Fibroblast of peridontal ligament (primary cell): ENCODE data around the gene PTPN1.
A peak's percentile ranks its signal among the peaks of the same experiment; 100 is the strongest.

Source experiments
- DNase-seq: peaks from one replicate; pipeline ENCODE4 v3.0.0-alpha.2; 2010; ENCODE audit errors: extremely low read depth

Gene PTPN1

DNA sequence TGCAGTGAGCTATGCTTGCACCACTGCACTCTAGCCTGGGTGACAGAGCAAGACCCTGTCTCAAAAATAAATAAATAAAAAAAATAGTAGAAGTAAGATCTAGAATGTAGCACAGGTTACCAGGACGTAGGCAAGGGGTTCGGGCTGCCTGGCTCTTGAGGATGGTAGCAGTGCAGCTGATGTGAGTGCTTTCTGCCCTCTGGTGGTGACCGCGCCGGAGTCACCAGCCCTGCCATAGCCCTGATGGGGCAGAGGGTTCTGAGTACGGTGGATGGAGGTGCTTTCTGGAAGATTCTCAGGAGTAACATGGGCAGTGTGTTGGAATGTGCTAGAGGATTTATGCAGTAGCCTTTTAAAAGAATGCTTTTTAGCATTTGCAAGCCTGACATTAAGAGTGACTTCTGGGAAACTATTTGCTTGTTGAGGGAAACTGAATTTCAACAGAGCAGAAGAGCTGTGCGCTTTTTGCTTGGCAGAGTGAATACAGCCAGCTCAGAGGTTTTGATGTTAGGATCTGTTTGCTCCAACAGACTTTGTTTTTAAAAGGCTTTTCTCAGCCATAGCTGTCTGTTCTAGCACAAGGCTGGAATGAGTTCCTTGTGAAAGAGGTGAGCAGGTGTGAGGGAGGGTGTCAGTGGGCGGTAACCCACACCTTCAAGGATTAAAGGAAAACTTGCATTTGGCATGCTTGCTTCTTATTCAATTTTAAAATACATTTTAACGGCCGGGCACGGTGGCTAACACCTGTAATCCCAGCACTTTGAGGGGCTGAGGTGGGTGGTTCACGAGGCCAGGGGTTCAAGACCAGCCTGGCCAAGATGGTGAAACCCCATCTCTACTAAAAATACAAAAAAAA is 65.9 kb downstream of the PTPN1 start:
- DNase-seq, result peak; percentile 61

DNA sequence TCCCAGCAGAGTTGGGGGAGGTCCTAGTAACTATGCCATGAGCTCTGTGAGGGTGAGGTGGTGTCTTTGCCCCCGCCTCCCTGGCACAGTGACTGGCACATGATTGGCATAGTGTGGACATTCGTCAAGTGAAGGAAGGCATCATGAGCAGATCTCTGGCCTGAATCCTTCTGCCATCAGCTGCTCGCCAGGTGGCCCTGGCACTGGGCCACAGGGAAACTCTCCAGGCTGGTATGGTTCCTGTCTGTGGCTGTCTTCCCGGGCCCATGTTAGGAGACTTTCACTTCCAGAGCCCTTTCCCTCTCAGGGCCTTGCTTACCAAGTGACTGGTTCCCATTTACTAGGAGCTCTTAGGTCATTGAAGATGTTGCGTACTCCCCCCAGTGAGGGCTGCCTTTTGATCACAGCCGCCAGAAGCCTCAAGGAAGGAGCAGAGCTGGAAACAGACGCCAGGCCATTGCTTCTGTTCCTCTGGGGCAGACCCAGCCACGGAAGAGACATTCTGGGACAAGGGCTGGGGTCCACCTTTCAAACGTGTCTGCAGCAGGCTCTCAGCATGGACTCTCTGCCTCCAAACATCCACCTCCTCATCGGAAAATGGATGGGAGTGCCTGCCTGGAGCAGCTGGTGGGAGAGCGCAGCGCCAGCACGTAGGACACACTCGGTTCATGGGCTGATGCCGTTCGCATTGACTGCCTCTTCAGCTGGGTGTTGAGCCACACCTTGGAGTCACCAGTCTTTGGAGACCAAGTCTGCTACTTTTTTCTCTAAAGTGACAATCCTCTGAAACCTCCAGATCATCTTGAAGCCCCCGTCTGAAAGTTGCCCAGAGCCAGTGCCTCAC is 67.2 kb downstream of the PTPN1 start:
- DNase-seq, result no peak

DNA sequence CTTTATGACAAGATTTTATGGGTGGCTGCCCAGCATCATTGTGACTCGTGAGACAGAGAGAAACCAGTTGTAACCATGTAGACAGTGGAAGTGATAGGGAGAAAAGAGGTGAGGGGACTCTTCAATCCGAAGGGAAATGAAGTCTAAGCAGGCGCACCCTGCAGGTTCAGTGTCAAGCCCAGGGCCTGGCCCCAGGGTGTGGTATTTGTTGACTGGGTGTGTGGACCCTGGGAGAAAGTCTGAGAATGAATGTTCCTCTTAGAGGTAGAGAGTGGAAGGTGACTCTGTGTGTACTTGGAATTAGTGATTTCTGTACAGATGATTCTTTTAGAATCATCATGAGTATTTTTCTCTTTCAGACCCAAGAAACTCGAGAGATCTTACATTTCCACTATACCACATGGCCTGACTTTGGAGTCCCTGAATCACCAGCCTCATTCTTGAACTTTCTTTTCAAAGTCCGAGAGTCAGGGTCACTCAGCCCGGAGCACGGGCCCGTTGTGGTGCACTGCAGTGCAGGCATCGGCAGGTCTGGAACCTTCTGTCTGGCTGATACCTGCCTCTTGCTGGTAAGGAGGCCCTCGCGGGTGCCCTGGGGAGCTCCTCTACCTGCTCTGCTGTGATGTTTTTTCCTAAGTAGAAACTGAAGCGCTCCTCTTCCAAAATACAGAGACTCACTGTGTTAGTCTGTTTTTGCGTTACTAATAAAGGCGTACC is 68.0 kb downstream of the PTPN1 start:
- DNase-seq, result no peak

DNA sequence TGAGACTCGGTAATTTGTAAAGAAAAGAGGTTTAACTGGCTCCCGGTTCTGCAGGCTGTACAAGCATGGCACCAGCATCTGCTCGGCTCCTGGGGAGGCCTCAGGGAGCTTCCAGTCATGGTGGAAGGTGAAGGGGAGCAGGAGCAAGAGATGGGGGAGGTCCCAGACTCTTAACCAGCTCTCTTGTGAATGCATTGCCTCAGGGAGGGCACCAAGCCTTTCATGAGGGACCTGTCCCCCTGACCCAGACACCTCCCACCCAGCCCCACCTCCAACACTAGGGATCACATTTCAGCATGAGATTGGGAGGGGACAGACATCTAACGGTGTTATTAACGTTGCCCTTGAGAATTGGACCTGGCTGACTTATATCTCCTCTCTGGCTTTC is 68.6 kb downstream of the PTPN1 start:
- DNase-seq, result no peak

DNA sequence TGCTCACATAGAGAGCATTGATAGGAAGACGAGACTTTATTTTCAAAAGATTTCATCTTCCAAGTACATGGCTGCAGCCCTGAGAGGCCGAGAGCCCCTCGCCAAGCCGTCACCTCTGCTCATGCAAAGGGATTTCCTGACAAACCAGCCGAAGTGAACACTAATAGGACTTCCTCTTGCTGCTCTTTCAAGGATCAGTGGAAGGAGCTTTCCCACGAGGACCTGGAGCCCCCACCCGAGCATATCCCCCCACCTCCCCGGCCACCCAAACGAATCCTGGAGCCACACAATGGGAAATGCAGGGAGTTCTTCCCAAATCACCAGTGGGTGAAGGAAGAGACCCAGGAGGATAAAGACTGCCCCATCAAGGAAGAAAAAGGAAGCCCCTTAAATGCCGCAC is 69.3 kb downstream of the PTPN1 start:
- DNase-seq, result no peak

DNA sequence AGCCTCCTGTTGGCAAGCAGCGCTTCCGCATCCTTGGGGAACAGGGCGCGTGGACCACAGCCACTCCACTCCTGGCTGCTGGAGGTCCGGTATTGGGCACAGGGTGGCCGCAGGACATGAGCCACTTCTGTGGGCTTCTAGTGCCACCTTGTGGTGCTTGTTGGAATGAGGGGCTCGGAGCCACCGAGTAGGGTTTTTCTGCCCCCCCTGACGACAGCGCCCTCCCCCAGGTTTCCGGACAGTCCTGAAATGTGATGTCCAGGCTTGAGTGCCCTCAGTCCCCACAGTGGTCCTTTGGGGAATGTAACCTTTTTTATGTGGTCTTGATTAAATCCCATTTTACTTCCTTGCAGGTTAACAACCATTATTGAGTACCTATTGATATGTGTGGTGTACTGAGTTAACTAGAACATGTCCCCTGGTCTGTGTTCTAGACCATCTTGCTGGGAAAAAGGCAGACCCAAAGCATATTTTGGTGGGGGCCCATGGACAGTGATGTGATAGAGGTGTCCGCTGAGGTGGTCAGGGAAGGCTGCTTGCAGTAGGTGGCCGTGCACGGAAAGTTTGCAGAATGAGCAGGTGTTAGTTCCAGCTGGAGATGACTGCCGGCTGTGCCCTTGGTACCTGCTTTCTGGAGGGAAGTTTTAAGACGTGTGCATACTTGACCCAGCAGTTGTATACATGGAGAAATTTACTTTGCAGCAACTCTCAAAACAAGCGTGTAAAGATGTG is 70.0 kb downstream of the PTPN1 start:
- peak; percentile 54 for DNase-seq

DNA sequence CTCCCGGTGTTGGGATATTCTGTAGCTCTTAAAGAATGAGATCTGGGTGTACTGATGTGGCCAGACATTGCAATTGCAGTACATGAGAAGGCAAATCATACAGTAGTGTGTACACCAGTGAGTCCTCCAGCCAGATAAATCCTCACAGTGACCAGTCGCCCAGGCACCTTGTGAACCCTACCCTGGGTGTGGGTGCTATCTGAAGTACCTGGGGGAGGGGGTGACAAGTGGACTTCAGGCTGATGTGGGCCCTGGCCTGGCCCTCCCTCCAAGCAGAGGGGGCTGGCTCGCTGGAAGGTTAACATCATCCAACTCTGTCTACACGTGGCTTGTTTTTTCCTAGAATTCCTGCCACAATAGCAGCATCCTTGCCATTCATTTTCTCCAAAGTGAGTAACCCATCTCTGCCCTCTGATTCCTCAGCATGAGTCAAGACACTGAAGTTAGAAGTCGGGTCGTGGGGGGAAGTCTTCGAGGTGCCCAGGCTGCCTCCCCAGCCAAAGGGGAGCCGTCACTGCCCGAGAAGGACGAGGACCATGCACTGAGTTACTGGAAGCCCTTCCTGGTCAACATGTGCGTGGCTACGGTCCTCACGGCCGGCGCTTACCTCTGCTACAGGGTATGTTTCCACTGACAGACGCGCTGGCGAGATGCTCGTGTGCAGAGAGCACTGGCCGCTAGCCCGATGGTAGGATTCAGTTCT is 70.8 kb downstream of the PTPN1 start:
- DNase-seq, result no peak

DNA sequence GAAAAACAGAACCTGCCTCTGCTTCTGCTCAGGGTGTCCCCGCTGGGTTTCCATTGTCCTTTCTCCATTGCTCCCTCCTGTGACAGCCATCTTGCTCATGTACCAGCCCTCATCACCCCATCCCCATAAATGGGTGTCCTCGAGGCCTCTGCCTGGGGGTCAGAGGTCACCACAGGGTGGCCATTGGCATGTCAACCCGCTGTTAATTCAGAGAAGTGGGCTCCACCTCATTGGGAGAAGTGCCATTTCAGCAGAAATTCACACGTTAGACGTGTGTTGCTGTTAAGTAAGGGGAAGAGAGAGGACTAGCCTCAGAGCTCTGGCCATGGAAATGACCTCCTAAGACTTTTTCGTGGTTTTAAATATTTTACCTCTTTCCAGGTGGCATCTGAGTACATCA is 71.9 kb downstream of the PTPN1 start:
- DNase-seq, result no peak

DNA sequence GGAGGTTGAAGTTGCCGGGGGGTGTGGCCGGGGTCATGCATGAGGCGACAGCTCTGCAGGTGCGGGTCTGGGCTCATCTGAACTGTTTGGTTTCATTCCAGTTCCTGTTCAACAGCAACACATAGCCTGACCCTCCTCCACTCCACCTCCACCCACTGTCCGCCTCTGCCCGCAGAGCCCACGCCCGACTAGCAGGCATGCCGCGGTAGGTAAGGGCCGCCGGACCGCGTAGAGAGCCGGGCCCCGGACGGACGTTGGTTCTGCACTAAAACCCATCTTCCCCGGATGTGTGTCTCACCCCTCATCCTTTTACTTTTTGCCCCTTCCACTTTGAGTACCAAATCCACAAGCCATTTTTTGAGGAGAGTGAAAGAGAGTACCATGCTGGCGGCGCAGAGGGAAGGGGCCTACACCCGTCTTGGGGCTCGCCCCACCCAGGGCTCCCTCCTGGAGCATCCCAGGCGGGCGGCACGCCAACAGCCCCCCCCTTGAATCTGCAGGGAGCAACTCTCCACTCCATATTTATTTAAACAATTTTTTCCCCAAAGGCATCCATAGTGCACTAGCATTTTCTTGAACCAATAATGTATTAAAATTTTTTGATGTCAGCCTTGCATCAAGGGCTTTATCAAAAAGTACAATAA is 72.5 kb downstream of the PTPN1 start:
- no peak for DNase-seq

DNA sequence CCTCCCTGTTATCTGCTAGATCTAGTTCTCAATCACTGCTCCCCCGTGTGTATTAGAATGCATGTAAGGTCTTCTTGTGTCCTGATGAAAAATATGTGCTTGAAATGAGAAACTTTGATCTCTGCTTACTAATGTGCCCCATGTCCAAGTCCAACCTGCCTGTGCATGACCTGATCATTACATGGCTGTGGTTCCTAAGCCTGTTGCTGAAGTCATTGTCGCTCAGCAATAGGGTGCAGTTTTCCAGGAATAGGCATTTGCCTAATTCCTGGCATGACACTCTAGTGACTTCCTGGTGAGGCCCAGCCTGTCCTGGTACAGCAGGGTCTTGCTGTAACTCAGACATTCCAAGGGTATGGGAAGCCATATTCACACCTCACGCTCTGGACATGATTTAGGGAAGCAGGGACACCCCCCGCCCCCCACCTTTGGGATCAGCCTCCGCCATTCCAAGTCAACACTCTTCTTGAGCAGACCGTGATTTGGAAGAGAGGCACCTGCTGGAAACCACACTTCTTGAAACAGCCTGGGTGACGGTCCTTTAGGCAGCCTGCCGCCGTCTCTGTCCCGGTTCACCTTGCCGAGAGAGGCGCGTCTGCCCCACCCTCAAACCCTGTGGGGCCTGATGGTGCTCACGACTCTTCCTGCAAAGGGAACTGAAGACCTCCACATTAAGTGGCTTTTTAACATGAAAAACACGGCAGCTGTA is 73.4 kb downstream of the PTPN1 start:
- DNase-seq, result no peak

DNA sequence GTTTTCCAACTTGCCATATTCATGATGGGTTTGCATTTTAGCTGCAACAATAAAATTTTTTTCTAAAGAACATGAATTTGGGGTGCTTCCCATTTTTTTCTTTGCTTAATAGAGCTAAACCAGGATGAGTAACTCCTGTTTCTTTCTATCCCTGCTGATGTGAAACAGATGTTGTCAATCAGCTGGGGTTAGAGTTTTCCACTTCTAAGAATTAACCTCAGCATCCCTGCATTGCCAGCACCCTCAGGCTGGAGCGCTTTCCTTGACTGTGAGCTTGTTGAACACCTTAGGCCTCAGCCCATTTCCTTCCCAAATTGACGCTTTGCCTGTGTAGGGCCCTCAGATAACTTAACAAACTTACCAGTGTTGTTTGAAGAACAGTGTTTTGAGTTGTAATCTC is 74.5 kb downstream of the PTPN1 start:
- DNase-seq, result peak; percentile 63

DNA sequence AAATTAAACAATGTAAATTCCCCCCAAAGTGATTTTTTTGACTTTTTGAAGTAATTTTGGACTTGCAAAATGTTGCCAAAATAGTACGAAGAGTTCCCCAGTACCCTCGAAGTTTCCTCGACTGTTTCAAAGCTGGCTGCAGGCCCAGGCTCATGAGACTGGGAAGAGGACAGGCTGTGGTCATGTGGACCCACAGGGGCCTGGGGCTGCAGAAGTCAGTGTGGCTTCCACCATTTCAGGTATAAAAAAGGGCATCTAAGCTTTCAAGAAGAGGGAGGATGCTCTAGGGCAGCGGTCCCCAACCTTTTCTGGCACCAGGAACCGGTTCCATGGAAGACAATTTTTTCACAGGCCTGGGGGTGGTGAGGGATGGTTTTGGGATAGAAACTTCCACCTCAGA is 75.0 kb downstream of the PTPN1 start:
- DNase-seq, result no peak

DNA sequence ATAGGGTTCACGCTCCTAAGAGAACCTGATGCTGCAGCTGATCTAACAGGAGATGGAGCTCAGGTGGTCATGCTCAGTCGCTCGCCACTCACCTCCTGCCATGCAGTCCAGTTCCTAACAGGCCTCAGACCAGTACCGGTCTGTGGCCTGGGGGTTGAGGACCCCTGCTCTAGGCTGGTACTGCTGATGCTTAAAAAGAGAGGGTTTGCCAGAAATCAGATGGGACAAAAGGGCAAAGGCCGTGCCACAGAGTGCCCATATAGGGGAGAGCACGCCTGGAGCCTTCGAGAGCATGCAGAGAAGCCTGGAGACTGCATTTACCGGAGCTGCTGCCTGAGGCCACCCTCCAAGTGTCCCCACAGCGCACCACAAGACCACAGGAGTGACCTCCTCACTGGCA is 75.5 kb downstream of the PTPN1 start:
- DNase-seq, result no peak

DNA sequence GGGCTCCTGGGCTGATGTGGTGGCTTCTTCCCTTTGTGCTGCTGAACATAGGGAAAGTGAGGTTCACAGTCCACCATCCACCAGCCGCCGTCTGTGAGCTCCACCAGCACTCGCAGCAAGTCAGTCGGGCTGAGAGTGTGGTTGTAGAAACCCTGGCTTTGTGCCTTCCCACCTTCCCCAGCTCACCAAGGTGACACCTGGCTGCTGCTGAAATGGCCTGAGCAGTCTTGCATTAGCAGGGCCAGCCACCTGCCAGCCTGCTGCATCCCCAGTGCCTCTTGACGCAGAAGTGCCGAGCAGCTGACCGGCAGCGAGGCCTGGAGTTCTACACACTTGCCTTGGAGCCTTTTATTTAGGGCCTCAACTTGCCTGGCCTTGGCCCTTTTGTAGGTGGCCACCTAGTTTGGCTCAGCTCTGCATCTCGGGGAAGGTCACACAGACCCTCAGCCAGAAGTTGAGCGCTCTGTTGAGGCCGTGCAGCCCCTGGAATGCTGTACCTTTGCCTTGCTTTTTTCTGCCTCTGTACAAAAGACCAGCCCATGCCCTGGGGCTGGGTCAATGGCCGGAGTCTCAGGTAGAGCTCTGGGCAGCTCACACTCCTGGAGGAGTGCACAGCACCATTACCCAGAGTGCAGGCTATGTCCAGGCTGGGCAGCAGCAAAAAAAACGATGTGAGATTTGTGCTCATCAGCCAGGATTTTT is 76.5 kb downstream of the PTPN1 start:
- no peak for DNase-seq

DNA sequence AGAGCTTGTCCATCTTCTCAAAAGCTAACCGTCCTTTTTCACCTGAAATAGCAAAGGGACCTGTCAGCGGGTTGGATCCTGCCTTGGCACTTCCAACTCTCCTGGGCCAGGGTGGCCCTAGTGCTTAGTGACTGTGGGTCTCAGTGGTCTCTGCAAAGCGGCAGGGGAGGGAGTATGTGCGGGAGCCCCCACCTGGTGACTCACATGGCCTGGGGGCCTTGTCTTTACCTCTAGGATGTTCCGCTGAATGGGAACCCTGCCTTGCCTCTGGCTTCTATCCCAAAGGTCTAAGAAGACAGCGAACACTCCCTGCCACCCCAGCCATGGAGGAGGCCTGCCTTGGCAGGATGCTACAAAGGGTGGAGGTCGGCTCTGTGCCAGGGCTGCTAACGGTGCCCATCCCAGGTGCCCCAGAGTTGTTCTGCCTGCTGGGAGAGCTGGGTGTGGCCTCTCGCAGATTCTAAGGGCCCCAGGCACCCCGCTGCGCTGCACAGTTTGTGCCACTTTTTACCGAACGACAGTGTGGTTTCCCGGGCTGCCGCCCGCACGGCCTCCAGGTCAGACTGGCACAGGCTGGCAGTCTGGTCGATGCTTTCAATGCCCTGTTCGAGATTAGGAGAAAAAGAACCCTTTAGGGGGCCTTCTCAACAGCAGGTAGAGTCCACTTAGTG is 77.2 kb downstream of the PTPN1 start:
- no peak for DNase-seq

DNA sequence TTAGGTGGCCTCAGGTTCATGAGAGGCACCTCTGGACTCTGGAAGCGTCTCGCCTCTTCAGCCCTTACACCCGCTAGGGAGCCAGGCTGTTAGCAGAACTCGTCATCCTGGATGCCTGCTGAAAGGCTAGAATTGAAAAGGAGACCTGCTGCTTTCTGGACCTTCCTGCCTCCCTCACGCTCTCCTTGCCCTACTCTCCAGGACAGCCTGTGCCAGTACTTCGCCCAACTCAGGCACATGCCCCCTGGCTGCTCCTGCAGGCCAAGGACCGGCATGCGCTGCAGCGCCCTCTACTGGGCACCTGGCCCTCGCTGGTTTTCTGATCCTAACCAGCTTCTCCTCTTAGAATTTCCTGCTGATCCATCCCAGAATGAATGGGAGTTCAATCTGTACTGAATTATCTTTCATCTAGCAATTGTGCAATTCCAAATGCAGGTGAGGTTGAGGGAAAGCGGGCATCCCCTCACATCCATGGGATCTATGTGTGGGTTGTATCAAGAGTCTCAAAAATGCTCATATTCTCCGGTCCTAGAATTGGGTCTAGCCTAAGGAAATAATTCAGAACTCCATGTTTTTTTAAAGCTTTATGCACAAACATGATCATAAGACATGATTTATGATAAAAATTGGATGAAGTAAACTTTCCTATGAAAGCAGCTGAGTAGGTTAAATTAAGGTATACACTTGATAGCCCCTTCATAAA is 78.0 kb downstream of the PTPN1 start:
- peak; percentile 51 for DNase-seq

DNA sequence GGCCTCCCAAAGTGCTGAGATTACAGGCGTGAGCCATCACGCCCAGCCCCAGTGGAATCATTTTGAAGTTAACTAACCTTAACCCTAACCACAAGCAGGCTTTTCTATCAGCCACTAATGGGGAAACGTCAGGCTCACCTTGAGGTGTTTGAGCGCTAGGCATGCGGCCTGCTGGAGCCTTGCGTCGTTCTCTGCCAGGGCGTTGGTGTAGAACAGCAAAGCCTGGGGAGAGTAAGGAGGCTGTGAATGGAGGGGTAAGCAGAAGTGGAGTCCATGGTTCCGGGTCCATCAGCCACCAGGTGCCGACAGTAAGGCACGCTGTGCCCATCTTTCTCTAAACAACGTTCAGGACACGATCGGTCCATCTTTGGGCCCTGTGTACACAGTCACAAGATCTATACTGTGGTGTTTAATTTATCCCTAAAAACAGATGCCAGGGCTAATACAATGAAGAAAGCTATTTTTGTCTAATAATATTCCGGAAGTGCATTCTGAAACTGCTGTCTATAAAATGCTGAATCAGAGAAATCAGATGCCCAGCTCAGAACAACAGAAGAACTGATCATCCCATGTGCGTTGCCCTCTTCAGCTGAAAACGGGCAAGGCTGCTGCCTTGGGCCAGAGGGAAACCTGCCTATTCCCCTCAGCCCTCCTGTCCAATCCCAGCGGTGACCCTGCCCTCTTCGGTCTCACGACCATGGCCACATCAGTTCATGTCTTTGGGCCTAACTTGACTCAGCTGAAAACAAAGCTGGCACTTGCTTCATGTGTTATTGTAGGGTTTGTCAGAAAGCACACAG is 79.6 kb downstream of the PTPN1 start:
- DNase-seq, result no peak
